ENCODE results near the gene RHBDF2.

The RHBDF2 gene

DNA sequence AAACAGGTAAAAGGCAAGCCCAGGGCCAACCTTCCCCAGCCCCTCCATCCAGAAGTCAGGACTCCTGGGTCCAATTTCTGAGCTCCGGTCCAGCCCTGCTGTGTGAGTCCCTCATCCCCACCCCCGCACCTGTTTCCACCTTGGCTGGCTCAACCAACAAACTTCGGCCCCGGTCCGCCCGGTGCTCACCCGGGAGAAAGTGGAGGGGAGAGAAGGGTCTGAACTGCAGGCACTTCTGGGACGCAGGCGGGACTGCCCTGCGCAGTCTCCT, 541 bp downstream of the RHBDF2 start:
- no peak for DNase-seq (ENCODE audit: low read depth)

DNA sequence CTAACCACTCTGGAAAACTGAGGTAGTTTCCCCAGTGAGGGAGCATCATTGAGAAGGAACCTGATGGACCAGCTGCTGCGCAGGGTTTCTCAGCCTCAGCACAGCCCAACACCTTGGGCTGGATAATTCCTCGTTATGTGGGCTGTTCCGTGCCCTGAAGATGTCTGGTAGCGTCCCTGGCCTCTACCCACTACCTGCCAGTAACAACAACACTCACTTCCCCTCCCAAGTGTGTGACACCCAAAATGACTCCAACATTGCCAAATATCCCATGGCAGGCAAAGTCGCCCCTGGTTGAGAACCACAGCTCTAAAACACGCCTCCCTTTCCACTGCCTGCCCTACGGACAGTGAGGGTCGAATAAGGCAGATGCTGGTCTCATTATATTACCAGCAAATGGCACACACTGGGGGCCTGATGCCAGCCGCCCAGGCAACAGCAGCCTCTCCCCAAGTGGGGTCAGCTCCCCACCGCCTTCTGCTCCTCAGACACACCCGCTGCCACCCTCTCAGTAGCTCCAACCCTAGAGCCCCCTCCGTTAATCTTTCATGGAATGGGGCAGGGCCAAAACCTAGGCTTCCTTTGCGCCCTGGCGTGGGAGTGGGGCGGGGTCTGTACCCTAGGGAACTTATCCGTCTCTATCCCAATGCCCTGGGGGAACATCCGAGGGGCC, 1.0 kb downstream of the RHBDF2 start:
- DNase-seq (ENCODE audit: low read depth) = no peak

- DNase-seq (ENCODE audit: low read depth) = no peak
Measured at GRCh38 chr17:76499267-76499667, 2.0 kb downstream of the RHBDF2 start.

DNA sequence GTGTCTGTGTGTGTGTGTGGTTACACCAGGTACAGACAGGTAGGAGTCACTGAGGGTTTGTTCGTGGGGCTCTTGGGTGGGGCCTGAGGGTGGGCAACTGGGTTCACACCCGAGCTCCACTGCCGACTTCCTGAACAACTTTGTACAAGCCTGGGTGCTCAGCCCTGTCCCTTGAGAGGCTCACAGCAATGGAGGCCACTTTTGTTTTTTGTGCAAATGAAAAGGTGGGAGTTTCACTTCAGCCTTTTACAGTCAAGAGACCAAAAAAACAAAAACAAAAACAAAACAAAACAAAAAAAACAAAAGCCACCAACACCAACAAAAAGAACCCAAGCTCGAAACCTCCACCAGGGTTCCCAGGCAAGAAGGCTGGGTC, 2.4 kb downstream of the RHBDF2 start:
- DNase-seq (ENCODE audit: low read depth) = no peak

GRCh38 chr17:76497979-76498875, 3.0 kb downstream of the RHBDF2 start:
- DNase-seq (ENCODE audit: low read depth) = no peak

DNA sequence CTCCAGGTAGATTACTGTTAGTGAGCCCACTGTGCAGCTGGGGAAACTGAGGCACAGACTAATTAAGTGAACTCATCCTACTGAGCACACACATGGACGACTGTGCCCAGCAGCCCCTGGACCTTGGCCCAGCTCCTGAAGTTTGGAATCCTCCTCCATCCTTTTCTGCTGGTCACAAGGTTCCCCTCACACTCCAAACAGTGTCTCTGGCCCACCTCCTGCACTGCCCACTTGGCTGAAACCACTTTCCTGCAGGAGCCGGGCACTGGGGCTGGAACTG, 3.6 kb downstream of the RHBDF2 start:
- no peak for DNase-seq (ENCODE audit: low read depth)

GRCh38 chr17:76496464-76496863, 4.8 kb downstream of the RHBDF2 start:
- no peak for DNase-seq (ENCODE audit: low read depth)

- no peak for DNase-seq (ENCODE audit: low read depth)
Measured at GRCh38 chr17:76495663-76496400, 5.4 kb downstream of the RHBDF2 start.

DNA sequence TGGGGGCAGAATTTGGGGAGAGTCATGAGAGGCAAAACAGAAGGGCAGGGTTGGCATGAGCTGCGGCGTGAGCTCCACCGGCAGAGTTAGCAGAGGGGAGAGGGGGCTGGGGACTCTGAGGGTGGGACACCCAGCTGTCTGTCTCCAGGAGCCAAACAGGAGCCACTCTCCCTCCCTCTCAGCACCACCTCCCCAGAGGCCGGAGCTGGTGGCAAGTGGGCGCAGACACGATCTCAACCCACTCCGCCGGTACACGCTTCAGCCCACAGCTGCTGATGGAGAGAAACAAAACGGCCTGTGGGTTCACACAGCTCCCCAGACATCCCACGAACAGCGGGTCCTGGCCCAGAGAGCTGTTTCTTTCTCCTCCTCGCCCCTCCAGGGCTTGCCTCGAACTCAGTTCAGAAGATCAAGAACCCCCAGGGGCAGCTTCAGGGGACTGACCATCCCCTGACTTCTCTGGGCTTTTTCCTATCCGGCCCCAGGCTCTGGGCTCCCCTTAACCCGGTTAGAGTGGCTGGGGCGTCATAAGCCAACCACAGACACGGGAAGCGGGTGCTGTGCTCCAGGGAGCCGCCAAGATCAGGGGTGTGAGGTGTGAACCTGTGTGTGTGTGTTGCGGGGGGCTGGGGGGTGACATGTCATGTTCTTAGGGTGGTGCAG, 7.6 kb downstream of the RHBDF2 start:
- DNase-seq (ENCODE audit: low read depth) = no peak

DNA sequence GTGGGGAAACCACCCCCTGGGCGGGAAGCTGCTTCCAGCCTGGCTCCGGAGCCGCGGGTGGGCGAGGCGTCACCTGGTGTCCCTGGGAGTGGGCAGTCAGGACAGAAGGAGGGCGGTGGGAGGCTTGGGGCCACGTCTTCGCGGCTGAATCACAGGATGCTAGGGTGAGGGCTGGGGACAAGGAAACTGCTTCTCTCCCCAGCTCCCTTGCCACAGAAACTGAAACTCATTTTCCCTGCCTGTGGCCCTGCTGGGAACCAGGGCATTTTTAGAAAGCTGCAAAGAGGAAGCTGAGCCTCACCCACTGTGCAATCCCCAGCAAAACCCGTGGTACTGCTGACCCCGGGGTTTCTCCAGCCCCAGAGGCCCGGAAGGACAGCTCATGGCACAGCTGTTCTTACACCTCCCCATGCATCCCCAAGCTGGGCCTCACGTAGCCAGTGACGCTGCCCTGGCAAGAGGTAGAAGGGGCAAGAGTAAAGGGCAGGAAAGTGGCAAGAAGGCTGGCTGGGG, 8.2 kb downstream of the RHBDF2 start:
- DNase-seq (ENCODE audit: low read depth) = no peak

DNA sequence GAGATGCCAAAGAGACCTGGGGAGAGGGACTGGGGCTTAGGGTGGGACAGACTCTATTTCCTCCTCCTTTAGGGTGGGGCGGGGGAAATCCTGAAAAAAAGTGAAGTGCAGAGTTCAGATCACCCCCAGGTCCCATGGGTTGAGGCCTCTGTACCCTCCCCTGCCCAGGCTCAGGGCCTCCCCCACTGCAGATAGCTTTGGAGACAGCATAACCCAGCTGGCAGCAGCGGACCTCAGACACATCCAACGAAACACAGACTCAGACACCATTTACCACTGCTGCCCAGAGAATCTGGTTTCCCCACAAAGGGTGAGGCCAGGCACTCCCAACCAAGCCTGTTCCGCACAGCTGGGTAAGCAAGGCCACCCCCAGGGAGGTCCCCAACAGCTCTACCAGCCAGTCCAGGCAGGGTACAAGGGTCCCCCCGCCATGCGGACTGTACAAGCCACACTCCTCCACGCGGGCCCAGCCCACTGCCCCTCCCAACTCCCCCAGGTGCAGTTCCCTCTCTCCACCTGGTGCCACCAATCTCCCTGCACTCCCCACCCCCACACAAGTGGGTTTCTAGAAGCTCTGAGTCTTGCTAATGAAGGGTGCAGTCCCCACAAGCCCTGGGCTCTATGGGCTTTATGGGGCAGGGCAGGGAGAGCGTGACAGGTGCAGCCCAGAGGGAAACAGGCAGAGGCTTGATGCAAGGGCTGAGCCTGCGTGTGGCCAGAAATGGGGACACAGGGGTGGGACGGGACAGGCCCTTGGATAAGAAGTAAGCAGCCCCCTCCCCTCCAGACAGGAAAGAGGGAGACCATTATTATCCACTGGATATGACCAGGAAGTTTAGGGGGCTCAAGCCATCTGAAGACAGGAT, 8.9 kb downstream of the RHBDF2 start:
- DNase-seq (ENCODE audit: low read depth) = no peak

GRCh38 chr17:76491271-76492122, 9.7 kb downstream of the RHBDF2 start:
- DNase-seq (ENCODE audit: low read depth) = no peak

DNA sequence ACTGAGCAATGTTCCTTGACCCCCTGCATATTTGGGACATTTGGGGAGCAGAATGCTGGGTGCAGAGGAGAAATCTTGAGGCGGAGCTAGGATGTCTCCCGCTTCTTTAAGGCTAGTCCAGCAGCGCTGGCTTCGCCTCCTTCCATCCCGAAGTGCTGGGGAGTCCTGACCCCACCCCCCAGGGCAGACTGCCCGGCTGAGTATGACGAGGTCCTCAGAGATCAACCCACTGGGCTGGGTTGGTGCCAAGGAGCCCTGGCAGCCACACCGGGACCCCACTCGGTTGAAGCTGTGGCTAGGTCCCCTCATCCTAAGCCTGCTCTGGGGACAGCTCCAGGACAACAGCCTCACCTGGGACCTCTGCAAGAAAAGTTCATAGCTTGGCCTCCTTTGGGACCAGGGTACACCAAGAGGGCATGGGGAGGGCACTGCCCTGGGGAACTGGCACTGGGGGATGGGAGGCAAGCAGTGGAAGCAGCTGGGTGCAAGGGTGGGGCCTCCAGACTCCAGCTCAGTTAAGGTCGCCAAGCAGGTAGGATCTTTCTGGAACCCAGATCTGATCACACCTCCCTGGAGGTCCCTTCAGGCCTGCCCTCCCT, 11.0 kb downstream of the RHBDF2 start:
- DNase-seq (ENCODE audit: low read depth) = no peak

DNA sequence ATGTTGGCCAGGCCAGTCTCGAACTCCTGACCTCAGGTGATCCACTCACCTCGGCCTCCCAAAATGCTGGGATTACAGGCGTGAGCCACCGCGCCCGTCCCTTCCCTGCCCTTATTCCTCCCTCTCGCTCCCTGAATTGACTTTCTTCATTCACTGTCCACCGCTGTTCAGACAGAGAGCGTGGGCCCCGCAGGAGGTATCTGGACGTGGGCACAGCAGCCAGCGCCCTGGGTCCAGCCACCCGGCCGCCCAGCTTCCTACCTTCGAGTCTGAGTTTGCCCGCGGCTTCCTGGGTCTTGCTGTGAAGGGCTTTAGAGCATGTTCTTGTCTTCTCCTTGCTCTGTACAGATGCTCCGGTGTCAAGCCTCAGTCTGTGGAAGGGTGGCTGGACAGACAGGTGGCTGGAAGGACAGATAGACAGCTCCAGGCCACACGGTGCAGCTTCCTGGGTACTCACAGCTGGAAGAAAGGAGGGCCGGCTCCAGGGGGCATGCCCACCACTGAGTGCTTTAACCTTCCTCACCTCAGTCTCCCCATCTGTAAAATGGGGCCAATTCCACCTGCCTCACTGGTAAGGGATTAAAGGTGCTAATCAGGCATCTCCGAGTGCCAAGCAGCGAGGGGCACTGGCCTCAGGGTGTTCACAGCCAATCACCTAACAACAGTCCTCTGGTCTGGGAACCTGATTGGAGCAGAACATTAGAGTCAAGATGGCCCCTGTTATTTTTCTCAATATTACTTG, 13.6 kb downstream of the RHBDF2 start:
- no peak for DNase-seq (ENCODE audit: low read depth)

GRCh38 chr17:76485569-76485968, 15.7 kb downstream of the RHBDF2 start:
- DNase-seq (ENCODE audit: low read depth) = no peak

GRCh38 chr17:76484228-76484725, 16.9 kb downstream of the RHBDF2 start:
- DNase-seq (ENCODE audit: low read depth) = no peak

DNA sequence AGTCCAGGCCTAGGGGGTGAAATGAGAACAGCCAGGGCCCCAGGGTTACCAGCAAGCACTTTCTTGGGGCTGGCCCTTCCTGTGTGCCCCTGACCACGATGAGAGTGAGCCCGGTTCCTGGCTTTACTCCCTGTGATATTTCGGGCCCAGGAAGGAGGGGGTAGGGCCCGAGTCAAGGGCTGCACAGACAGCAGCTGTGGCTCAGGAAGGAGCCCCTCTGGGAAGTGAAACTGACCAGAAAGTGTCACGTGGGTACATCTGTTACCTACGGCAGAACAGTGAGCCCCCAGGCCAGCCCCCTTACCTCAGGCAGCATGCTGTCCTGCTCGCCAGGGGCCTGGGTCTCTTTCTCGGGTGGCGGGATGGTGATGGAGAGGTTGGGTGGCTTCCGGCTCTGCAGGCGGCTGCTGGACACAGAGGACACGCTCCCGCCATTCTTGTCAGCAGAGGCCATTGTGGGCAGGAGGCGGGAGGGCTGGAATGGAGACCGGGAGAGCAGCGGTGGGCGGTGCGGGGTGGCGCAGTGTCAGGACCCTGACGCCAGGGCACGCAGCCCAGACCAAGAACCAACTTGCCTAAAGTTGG, 20.1 kb downstream of the RHBDF2 start:
- no peak for DNase-seq (ENCODE audit: low read depth)

DNA sequence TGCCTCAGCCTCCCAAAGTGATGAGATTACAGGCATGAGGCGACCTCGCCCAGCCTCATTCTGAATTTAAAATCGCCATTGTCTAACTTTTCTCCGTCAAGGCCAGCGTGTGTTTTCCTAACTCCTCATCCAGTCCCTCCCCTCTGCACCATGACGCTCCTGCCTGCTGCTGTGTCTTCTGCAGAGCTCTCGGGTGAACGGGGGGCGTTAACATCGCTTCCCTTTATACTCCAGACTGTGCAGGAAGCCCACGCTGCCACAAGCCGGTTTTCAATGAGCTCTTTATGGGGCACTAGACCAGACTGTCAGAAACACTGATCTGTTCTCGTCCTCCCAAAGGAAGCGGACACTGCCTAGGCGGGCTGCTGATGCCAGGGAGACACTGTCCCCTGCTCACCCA, 20.6 kb downstream of the RHBDF2 start:
- DNase-seq (ENCODE audit: low read depth) = no peak

- no peak for DNase-seq (ENCODE audit: low read depth)
Measured at GRCh38 chr17:76479515-76480060, 21.6 kb downstream of the RHBDF2 start.
